GM23338 (cell line): Measurements from ENCODE around the gene CRHR1. TPM values are rescaled to one million over a fixed set of nuclear protein-coding genes. Genes with fewer than 3 reads are reported as not detected.

ENCODE experiments used
- ATAC-seq: fragments of 200-7000 bp; cut with Tn5 transposase; 3 replicates; pipeline ENCODE4 v1.9.1; 2020
- DNase-seq: peaks from one replicate; pipeline ENCODE4 v3.0.0-alpha.2; 2015; ENCODE audit warnings: low spot score
- H2AFZ ChIP-seq: fragments of 200-600 bp; sonication (generic); 2 replicates; pipeline ENCODE4 v1.8.0; 2016; ENCODE audit warnings: antibody characterized with exemption, mild to moderate bottlenecking, moderate library complexity
- H3F3A ChIP-seq: fragments of 200-600 bp; sonication (generic); replicated peaks from 2 replicates; pipeline ENCODE4 v1.8.0; 2017; ENCODE audit warnings: antibody characterized with exemption, mixed run types, low read depth
- H3K27ac ChIP-seq: fragments of 200-600 bp; sonication (generic); 2 replicates; pipeline ENCODE4 v1.6.1; 2016; ENCODE audit warnings: low read depth
- H3K27me3 ChIP-seq: fragments of 200-600 bp; sonication (generic); 2 replicates; pipeline ENCODE4 v1.8.0; 2016; ENCODE audit warnings: mild to moderate bottlenecking, mixed run types, moderate library complexity; ENCODE audit not compliant: insufficient read depth
- H3K36me3 ChIP-seq: fragments of 200-600 bp; sonication (generic); 2 replicates; pipeline ENCODE4 v1.8.0; 2016; ENCODE audit warnings: mild to moderate bottlenecking; ENCODE audit not compliant: insufficient read depth
- H3K4me1 ChIP-seq: fragments of 200-600 bp; sonication (generic); 2 replicates; pipeline ENCODE4 v1.8.0; 2016; ENCODE audit warnings: mild to moderate bottlenecking, moderate library complexity; ENCODE audit not compliant: insufficient read depth
- H3K4me2 ChIP-seq: fragments of 200-600 bp; sonication (generic); 2 replicates; pipeline ENCODE4 v1.7.1; 2017; ENCODE audit warnings: mixed run types
- H3K4me3 ChIP-seq: fragments of 200-600 bp; sonication (generic); 2 replicates; pipeline ENCODE4 v1.6.1; 2016; ENCODE audit warnings: mixed run types
- H3K79me2 ChIP-seq: fragments of 200-600 bp; sonication (generic); replicated peaks from 2 replicates; pipeline ENCODE4 v1.8.0; 2017; ENCODE audit warnings: mild to moderate bottlenecking; ENCODE audit not compliant: insufficient read depth
- H3K9me2 ChIP-seq: fragments of 200-600 bp; sonication (generic); 2 replicates; pipeline ENCODE4 v1.8.0; 2017; ENCODE audit not compliant: insufficient read depth
- H4K20me1 ChIP-seq: fragments of 200-600 bp; sonication (generic); replicated peaks from 2 replicates; pipeline ENCODE4 v1.8.0; 2017; ENCODE audit warnings: mild to moderate bottlenecking; ENCODE audit not compliant: insufficient read depth
- H3K27ac Mint-ChIP-seq: 2 replicates; pipeline ENCODE4 v1.8.0; 2020; ENCODE audit warnings: inconsistent platforms, mild to moderate bottlenecking, moderate library complexity, mixed read lengths
- H3K27me3 Mint-ChIP-seq: 3 replicates; pipeline ENCODE4 v1.8.0; 2022; ENCODE audit warnings: low read depth, mild to moderate bottlenecking, moderate library complexity, mixed read lengths, inconsistent platforms; ENCODE audit not compliant: insufficient read depth, poor library complexity
- H3K36me3 Mint-ChIP-seq: 3 replicates; pipeline ENCODE4 v1.8.0; 2021; ENCODE audit warnings: low read depth, mild to moderate bottlenecking, inconsistent platforms, moderate library complexity, mixed read lengths
- H3K4me1 Mint-ChIP-seq: 3 replicates; pipeline ENCODE4 v1.8.0; 2020; ENCODE audit warnings: mild to moderate bottlenecking, inconsistent platforms, mixed read lengths
- H3K4me3 Mint-ChIP-seq: 3 replicates; pipeline ENCODE4 v1.8.0; 2021; ENCODE audit warnings: moderate library complexity, mild to moderate bottlenecking, inconsistent platforms, mixed read lengths
- H3K9me3 Mint-ChIP-seq: 3 replicates; pipeline ENCODE4 v1.8.0; 2020; ENCODE audit warnings: moderate library complexity, mild to moderate bottlenecking, inconsistent platforms, mixed read lengths
- CREB1 ChIP-seq: fragments of 250-450 bp; sonication (Bioruptor Pico); IDR thresholded peaks from 2 replicates; pipeline ENCODE4 v1.5.0; 2020; ENCODE audit warnings: low read depth, mild to moderate bottlenecking, moderate library complexity
- EZH2 ChIP-seq: fragments of 200-600 bp; sonication (generic); IDR thresholded peaks from one replicate; pipeline ENCODE4 v1.8.0; 2017; ENCODE audit warnings: antibody characterized with exemption, mild to moderate bottlenecking, low read depth; ENCODE audit not compliant: unreplicated experiment
- EZH2phosphoT487 ChIP-seq: fragments of 200-600 bp; sonication (generic); IDR thresholded peaks from one replicate; pipeline ENCODE4 v1.8.1; 2018; ENCODE audit warnings: antibody characterized with exemption; ENCODE audit not compliant: unreplicated experiment
- JUNB ChIP-seq: IDR thresholded peaks from one replicate; pipeline ENCODE4 v1.6.1; 2016; ENCODE audit warnings: antibody characterized with exemption; ENCODE audit not compliant: unreplicated experiment
- NANOG ChIP-seq: IDR thresholded peaks from 2 replicates; pipeline ENCODE4 v1.6.1; 2016; ENCODE audit warnings: antibody characterized with exemption, borderline replicate concordance
- STAT1 ChIP-seq: IDR thresholded peaks from one replicate; pipeline ENCODE4 v1.6.1; 2016; ENCODE audit warnings: antibody characterized with exemption; ENCODE audit not compliant: unreplicated experiment
- ZNF114 ChIP-seq: fragments of 250-450 bp; sonication (Bioruptor Pico); IDR thresholded peaks from 2 replicates; pipeline ENCODE4 v1.5.0; 2020; ENCODE audit warnings: mild to moderate bottlenecking, moderate library complexity
- ZNF331 ChIP-seq: fragments of 250-450 bp; sonication (Bioruptor Pico); IDR thresholded peaks from 2 replicates; pipeline ENCODE4 v1.5.0; 2020; ENCODE audit warnings: low read depth, mild to moderate bottlenecking, moderate library complexity
- polyA plus RNA-seq: library from polyadenylated mRNA; unstranded; fragments of >200 nt; fragmentation: Nextera tagmentation; extraction: Ambion mirVana; gene quantifications from 2 replicates; pipeline ENCODE4 v1.2.1, GENCODE V29; 2016
- total RNA-seq: library from RNA; depleted of rRNA; stranded (reverse); fragments of >200 nt; shearing (Covaris generic); gene quantifications from 2 replicates; pipeline ENCODE4 v1.2.3, GENCODE V29; 2014
- TF ChIP-seq, protein P1 (sequence below): IDR thresholded peaks from one replicate; pipeline ENCODE4 v1.6.1; 2018; ENCODE audit warnings: antibody characterized with exemption; ENCODE audit not compliant: unreplicated experiment
- TF ChIP-seq, protein P2 (sequence below), 2 experiments: fragments of 200-600 bp in 1 of 2; sonication (generic) in 1 of 2; conservative IDR thresholded peaks; 2 replicates each; pipeline versions ENCODE4 v1.5.1 to v1.6.1; 2016 to 2017; ENCODE audit warnings: antibody characterized with exemption in 2 of 2, low read depth in 2 of 2, mild to moderate bottlenecking in 2 of 2, moderate library complexity in 1 of 2

CRHR1 gene
- total and polyA plus RNA-seq, 2 experiments from 2014 or later, result 0.19 to 0.76 TPM

DNA sequence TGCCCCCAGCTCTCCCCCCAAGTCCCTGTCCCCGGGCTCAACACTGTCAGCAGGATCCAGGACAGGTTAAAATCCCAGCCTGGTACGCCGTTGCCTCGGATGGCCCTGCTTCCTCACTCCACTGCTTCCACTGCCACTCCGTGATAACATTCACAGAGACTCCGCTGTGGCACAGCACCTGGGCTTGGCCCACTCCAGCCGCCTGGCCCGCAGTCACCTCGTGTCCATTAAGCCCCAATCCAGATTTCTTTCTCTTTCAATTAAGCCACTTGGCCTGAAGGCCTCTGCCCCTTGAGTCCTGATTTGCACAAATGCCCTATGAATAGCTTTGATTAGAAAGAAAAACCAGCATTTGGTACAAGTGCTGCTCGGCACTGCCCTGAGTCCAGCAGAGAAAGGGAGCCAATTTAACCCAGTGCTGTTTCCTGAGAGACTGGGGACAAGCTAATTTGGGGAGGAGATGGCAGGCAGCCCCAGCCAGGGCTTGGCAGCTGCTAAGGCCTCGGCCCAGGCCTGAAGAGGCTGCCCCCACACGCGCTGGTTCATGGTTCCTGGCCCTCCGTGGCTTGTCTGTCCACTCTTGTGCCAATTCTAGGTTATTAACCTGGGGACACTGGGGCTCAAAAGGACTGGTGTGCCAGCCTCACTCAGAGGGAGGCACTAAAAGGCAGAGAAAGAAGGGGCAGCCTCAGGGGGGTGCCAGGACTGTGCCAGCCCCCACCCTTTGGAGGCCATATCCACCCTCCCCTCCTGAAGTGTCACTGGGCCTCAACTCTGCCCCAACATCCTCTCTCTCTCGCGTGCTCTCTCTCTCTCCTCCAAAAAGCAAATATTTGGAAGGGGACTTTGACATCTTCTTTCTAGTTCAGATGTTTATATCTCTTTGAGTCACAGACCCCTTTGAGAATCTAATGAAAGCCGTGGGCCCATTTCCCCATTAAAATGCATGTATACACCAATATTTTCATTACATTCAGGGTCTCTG lies 30.8 kb downstream of the CRHR1 start (continued):
- TF ChIP-seq STAT1 (no peak), ZNF331 (CRISPR knock-in tag) (no peak), ZNF114 (CRISPR knock-in tag) (no peak), CREB1 (CRISPR knock-in tag) (no peak), JUNB (no peak), EZH2phosphoT487 (no peak), EZH2 (no peak), NANOG (no peak)
- TF ChIP-seq, protein P1, sequence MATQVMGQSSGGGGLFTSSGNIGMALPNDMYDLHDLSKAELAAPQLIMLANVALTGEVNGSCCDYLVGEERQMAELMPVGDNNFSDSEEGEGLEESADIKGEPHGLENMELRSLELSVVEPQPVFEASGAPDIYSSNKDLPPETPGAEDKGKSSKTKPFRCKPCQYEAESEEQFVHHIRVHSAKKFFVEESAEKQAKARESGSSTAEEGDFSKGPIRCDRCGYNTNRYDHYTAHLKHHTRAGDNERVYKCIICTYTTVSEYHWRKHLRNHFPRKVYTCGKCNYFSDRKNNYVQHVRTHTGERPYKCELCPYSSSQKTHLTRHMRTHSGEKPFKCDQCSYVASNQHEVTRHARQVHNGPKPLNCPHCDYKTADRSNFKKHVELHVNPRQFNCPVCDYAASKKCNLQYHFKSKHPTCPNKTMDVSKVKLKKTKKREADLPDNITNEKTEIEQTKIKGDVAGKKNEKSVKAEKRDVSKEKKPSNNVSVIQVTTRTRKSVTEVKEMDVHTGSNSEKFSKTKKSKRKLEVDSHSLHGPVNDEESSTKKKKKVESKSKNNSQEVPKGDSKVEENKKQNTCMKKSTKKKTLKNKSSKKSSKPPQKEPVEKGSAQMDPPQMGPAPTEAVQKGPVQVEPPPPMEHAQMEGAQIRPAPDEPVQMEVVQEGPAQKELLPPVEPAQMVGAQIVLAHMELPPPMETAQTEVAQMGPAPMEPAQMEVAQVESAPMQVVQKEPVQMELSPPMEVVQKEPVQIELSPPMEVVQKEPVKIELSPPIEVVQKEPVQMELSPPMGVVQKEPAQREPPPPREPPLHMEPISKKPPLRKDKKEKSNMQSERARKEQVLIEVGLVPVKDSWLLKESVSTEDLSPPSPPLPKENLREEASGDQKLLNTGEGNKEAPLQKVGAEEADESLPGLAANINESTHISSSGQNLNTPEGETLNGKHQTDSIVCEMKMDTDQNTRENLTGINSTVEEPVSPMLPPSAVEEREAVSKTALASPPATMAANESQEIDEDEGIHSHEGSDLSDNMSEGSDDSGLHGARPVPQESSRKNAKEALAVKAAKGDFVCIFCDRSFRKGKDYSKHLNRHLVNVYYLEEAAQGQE, result no peak
- TF ChIP-seq, protein P2, sequence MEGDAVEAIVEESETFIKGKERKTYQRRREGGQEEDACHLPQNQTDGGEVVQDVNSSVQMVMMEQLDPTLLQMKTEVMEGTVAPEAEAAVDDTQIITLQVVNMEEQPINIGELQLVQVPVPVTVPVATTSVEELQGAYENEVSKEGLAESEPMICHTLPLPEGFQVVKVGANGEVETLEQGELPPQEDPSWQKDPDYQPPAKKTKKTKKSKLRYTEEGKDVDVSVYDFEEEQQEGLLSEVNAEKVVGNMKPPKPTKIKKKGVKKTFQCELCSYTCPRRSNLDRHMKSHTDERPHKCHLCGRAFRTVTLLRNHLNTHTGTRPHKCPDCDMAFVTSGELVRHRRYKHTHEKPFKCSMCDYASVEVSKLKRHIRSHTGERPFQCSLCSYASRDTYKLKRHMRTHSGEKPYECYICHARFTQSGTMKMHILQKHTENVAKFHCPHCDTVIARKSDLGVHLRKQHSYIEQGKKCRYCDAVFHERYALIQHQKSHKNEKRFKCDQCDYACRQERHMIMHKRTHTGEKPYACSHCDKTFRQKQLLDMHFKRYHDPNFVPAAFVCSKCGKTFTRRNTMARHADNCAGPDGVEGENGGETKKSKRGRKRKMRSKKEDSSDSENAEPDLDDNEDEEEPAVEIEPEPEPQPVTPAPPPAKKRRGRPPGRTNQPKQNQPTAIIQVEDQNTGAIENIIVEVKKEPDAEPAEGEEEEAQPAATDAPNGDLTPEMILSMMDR (conservative IDR thresholded peaks at IDR 0.05; ENCODE audit: low read depth in 2 of 2), result no peak

DNA sequence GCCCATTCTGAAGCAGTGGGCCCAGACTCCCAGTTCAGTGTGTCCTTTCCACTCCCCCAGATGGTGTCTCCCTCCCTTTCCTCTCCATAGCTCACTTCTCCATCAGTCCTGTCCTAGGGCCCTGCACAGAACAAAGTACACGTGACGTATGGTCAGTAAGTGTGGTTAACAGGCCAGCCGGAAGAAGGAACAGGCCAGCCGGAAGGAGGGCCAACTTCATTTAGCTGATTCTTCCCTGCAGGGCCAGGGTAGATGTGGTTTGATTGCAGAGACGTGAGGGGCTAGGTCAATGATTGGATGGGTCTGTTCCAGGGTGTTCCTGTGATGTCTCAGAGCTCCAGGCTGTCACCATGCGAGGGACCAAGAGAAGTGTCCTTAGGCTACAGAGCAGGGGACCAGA lies 31.6 kb downstream of the CRHR1 start:
- H3K36me3 Mint-ChIP-seq, result no peaks in the 10 kb centered on the region
- Histone ChIP-seq H3K79me2 (no peaks in the 10 kb centered on the region), H2AFZ (no peak overlapping the region), H3K27ac (no peak overlapping the region), H3K4me1 (no peaks in the 10 kb centered on the region), H3K4me3 (no peak overlapping the region), H3F3A (no peaks in the 10 kb centered on the region), H3K36me3 (no peaks in the 10 kb centered on the region), H3K27me3 (no peaks in the 10 kb centered on the region), H3K9me2 (no peaks in the 10 kb centered on the region), H4K20me1 (no peaks in the 10 kb centered on the region), H3K4me2 (no peak overlapping the region)
- no peak overlapping the region for H3K27ac Mint-ChIP-seq
- no peak for DNase-seq
- peaks cover 20% of the 10 kb centered on the region for H3K27me3 Mint-ChIP-seq
- peaks cover 10% of the 10 kb centered on the region for H3K4me1 Mint-ChIP-seq
- no peak overlapping the region for H3K4me3 Mint-ChIP-seq
- no peak for ATAC-seq
- no peaks in the 10 kb centered on the region for H3K9me3 Mint-ChIP-seq
- TF ChIP-seq STAT1, result no peak
- no peak for TF ChIP-seq EZH2
- no peak for TF ChIP-seq EZH2phosphoT487
- TF ChIP-seq ZNF331 (CRISPR knock-in tag), result no peak
- TF ChIP-seq NANOG, result no peak
- TF ChIP-seq CREB1 (CRISPR knock-in tag), result no peak
- TF ChIP-seq, protein P2 (conservative IDR thresholded peaks at IDR 0.05; ENCODE audit: low read depth in 2 of 2), result no peak
